GM19238 (cell line): ENCODE measurements around the gene MOB1B.

ENCODE experiments used
- DNase-seq: peaks from one replicate; pipeline ENCODE4 v3.0.0; 2011; ENCODE audit warnings: low spot score; ENCODE audit not compliant: insufficient read length

The MOB1B gene

DNA sequence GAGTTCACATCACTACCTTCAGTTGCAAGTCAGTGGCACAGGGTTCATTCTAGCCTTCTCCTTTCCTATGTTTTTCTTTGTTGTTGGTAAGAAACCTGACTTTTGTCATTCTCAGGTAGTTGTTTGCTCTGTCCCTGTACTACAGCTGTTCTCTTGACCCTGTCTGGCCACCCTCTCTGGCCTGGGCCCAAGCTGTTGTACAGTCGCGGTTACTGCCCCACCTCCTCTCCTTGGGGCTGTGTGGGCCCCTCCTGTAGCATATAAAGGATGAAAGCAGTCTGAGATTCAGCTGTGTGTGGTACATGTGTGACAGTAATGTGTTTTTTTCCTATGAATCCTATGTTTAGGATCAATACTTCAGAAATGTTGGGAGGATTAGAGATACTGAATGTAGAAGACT, 12.5 kb downstream of the MOB1B start:
- no peak for DNase-seq

DNA sequence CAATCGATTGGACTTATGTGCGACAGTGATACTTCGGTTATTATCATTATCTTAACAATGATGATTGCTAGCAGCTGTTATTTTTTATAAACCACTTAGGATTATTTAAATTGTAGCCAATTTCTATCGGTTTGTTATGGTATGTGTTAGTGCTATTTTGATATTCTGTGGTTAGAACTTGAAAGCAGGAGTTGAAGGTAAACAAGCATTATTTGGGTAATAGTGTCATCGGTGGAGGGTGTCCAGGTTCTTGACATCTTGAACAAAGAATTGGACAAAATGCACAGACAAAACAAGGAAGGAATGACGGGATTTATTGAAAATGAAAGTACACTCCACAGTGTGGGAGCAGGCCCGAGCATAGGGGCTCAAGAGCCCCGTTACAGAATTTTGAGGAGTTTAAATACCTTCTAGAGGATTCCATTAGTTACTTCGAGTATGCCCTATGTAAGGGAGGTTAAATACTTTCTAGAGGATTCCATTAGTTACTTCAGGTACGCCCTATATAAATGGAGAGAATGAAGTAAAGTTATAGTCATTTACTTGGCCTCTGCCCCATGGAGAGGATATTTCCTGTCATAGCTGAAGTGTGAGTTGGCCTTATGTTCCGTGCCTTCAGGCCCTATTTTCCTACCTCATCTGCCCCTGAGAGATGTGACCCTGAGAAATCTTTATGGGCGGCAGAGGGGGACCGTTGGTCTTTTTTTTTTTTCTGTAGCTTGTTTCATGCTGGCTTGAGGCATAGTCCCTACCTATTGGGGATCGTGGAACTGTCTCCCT, 13.1 kb downstream of the MOB1B start:
- DNase-seq = no peak

GRCh38 chr4:70915874-70916559, 13.8 kb downstream of the MOB1B start:
- DNase-seq = no peak

GRCh38 chr4:70920592-70920991, 18.4 kb downstream of the MOB1B start:
- DNase-seq = no peak

DNA sequence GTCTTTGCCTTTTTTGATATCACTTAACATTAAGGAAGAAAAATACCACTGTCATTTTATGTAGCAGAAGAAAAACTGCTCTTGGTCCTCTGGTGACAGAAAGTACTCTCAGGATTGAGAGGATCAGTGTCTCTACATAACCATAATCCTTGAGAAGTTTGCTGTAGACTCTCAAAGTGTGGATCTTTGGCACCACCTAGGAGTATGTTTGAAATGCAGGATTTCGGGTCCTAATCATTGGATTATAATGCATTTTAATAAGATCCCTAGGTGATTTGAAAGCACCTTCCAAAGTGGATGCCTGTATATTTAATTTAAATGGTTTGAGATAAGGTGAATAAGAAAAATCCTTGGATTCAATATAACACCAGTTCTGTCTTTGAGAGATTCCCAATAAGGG, 23.2 kb downstream of the MOB1B start:
- DNase-seq = no peak

- no peak for DNase-seq
Measured at GRCh38 chr4:70925899-70926635, 23.9 kb downstream of the MOB1B start.

GRCh38 chr4:70927502-70928137, 25.5 kb downstream of the MOB1B start:
- no peak for DNase-seq

- DNase-seq = no peak
Measured at GRCh38 chr4:70930530-70931256, 28.5 kb downstream of the MOB1B start.

GRCh38 chr4:70931347-70931746, 29.2 kb downstream of the MOB1B start:
- no peak for DNase-seq

DNA sequence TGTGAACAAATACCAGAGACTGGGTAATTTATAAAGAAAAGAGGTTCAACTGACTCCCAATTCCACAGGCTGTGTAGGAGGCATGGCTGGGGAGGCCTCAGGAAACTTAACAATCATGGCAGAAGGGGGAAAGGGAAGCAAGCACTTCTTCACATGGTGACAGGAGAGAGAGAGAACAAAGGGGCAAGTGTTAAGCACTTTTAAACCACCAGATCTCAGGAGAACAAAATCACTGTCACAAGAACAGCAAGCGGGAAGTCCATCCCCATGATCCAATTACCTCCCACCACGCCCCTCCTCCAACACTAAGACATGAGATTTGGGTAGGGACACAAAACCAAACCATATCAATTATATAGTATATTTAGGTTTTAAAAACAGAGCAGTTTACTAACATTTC, 30.8 kb downstream of the MOB1B start:
- DNase-seq = no peak

DNA sequence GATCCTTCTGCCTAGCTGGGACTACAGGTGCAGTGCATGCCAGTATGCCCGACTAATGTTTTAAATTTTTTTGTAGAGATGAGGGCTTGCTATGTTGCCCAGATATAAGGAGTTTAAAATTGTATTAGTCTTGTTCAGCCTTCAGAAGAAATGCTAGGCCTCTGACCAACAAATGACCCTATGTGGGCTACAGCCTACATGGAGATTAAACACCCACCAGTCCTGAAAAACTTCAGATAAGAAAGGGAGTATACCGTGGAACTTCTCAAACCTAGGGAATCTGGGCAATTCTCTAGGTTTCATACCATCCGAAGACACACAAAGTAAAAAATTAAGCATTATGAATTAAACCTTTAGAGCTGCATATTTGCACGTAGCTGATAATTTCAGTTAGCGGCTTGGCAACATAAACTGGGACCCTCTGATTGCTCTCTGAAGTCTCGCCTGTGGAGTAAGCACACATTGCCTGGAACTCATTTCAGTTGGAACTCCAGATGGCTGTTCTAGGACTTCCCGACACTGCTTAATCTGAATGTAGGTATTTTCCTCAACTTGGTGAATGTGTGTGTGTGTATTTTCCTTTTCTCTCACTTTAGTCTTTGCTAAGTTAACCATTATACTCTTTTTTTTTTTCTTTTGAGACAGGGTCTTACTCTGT, 33.0 kb downstream of the MOB1B start:
- no peak for DNase-seq

DNA sequence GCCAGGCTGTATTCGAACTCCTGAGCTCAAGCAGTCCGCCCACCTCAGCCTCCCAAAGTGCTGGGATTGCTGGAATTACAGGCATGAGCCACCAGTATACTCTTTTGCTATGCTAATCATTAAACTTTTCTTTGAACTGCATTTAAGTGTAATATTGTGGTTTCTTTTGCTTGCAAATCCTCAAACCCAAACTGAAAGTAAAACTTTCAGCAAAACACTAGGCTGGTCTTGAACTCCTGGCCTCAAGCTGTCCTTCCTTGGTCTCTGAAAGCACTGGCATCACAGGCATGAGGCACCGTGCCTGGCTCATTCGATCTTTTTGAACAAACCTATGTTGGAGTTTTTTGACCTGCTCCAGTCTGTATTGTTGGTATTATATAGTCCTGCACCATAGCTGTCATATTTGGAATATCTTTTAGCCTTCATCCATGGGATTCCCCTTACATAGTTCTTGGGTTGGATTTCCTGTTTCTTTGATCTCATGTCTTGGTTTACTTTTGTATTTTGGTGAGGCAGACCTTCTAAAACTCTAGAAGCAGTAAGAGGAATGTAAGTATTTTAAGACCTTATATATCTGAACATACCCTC, 34.1 kb downstream of the MOB1B start:
- no peak for DNase-seq

DNA sequence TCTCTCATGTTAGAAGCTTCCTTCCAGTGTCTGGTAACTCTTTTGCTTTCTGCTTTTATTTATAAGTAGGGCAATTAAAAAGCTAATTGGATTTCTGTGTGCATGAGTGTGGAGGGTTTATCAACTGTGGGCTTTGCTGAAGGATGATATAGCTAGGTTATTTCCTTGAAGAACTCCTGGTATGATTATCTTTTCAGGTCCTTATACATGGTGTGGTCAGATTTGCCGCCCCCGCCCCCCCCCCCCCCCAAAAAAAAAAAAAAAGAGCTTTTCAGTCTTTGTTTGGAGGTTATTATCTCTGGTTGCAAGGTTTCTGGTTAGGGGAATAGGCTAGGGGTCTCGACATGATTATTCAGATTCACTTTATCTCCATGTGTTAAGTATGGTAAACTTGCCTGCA, 35.9 kb downstream of the MOB1B start:
- no peak for DNase-seq

DNA sequence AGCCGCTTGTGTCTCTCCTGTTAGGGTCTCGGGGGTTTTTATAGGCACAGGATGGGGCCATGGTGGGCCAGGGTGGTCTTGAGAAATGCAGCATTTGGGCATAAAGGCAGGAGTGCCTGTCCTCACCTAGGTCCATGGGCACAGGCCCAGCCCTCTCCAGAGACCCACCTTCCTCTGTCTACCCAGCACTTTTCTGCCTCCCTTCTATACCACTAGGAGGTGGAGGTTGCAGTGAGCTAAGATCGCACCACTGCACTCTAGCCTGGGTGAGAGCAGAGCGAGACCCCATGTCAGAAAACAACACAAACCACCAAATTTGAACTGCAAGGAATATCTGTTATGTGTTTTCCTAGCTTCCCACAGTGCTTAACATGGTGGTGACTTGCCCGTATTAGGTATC, 38.0 kb downstream of the MOB1B start:
- DNase-seq = no peak

DNA sequence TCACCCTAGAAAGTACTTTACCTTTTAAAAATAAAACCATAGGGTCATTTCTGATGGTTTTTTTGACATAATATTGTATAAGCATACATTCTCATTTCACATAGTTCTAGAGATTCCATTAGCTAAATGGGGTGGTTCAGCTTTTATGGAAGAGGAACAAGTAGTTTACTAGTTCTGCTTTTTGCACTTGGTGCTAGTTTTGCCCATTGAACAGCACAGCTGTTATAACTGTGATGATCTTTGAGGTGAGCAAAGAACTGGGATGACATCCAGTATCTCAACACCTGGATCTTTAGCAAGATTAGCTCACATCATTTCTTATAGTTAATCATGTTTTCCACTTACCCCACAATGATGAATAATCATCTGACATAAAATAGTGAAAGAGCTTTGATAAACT, 40.9 kb downstream of the MOB1B start:
- DNase-seq = no peak

- no peak for DNase-seq
Measured at GRCh38 chr4:70945046-70945445, 42.9 kb downstream of the MOB1B start.

DNA sequence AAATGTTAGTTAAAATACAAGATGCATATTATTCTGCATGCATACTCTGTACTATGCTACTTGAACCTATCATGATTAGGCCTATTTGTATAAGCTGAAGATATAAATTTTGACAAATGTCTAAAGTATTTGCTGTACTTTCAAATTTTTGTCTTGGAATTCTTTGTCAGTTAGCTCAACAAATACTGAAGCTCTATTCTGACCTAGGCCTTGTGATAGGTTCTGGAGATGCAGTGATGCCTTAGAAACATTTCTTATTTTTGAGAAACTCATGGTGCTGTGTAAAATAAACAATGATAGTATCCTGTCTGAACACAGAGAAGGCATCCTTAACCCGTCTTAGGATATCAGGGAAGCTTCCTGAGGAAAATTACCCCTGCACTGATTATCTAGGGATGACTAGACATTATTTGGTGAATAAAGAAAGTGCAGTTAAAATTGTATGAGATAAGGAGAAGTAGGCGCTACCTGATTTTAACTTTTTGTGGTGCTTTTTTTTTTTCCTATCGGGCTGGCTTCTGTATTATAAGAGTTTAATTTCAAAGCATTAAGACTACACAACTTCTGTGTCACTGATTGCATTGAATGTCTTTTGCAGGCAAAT, 43.4 kb downstream of the MOB1B start:
- no peak for DNase-seq

GRCh38 chr4:70946939-70947338, 44.8 kb downstream of the MOB1B start:
- DNase-seq = no peak

DNA sequence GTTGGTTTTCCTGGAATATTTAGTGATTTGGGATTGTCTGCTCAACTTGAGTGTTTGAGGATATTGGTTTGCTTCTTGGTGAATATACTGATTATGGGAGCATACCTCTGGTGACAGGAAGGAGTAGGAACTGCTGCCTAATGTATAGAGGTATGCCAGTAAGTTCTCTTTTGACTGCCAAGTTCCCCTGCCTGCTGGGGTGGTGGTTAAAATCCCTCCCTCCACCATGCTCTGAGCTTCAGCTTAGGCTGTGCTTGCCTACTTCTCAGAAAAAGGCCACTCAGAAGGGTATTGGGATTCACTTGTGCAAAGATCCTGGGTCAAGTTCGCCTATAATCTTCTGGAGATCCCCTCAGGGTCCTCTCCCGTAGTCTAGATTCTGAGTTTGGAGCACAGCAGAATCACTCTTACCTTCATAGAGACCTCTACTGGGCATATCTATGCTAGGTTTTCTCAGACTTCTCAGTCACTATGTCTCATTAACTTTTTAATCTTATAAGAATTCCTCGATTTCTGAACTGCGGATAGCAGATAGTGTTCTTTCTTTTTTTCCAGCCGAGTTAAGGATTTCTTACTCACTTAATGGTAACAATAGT, 46.6 kb downstream of the MOB1B start:
- no peak for DNase-seq

DNA sequence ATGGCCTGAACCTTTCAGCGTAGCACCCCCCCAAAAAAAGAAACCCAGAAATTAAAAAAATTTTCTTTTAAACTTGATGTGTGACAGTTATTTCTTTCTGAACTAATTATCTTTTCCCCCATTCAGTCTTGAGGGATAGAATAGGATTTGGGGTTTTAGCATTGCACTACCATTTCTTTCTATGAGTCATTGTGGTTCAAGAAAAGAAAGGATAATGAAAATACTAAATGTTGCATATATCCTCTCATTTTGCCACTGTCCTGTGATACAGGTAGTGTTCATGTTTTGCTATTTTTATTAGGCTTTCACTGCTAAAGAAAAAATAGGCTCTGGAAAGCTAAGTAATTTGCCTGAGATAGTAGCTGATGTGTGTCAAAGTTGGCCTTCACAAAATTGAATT, 51.9 kb downstream of the MOB1B start:
- DNase-seq = no peak
